Pulmonary artery endothelial cell (primary cell): ENCODE measurements around the gene FRMD8. TPM values are rescaled to one million over a fixed set of nuclear protein-coding genes. Genes with fewer than 3 reads are reported as not detected.
"Not testable (repeated sequence)": the region's sequence is repeated elsewhere in the genome, so short reads cannot be mapped to it uniquely, and the experiment has no call there.

Experiments
- DNase-seq: peaks from one replicate; pipeline ENCODE4 v3.0.0-alpha.2; 2011; ENCODE audit warnings: low read depth, low spot score
- total RNA-seq: library from RNA; depleted of rRNA; stranded (reverse); fragments of >200 nt; gene quantifications from 2 replicates; pipeline ENCODE4 v1.2.3, GENCODE V29; 2014

FRMD8 gene
- total RNA-seq, 1 donor from 2014 or later = 78.5 TPM

DNA sequence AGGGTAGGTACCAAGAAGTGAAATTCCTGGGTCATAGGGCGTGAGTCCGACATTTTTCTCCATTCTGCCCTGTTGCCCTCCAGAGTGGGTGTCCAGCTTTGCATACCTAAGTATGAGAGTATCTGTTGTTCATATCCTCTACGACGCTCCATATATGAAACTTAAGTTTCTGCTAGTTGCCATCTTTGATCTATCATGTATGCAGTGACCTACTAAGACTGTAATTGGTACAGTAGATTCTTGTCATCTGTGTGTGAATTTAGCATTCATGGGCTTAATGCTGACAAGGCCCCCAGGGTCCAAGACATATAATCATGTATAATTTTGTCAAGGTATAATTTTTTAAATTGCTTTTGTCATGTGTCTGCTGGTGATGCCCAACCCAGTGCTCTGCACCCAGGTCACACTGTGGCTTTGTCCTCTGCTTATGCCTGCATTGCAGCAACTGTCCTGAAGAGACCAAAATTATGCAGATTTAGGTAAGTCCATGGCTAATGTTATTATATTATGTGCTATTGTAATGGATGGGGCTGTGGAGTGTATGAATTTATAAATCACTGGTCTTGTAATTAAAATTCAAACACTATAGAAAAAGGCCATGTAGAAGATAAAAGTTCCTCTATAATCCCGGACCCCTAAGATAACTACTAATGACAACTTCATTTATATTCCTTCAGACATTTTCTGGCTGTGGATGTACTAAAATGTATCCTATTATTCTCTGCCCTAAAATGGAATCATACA, 48.4 kb downstream of the FRMD8 start:
- DNase-seq = no peak

DNA sequence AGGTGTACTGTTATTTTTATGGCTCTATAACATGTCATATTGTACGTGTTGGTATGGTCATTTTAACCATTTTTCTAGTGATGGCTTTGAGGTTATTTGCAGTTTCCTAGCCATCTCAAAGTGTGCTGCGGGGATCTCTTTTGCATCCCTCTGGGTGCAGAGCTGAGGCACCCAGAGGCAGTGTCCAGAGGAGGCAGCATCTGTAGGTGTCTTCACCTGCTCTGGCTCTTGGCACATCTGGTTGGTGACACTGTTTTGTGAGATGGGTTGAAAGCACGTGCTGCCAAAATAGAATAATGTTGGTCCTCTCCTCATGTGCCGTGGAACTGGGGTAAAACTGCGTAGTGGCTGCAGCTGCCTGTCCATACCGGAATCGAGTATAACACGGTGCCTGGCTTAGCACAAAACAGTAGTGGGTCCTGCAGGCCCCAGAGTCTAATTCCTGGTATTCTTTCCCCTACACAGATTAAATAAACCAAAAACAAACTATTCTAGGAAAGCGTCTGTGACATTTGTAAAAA, 49.0 kb downstream of the FRMD8 start:
- no peak for DNase-seq

GRCh38 chr11:65435981-65436411, 49.6 kb downstream of the FRMD8 start:
- no peak for DNase-seq

- DNase-seq = no peak
Observed at GRCh38 chr11:65436412-65437032, 50.1 kb downstream of the FRMD8 start.

GRCh38 chr11:65437436-65438227, 51.2 kb downstream of the FRMD8 start:
- no peak for DNase-seq

DNA sequence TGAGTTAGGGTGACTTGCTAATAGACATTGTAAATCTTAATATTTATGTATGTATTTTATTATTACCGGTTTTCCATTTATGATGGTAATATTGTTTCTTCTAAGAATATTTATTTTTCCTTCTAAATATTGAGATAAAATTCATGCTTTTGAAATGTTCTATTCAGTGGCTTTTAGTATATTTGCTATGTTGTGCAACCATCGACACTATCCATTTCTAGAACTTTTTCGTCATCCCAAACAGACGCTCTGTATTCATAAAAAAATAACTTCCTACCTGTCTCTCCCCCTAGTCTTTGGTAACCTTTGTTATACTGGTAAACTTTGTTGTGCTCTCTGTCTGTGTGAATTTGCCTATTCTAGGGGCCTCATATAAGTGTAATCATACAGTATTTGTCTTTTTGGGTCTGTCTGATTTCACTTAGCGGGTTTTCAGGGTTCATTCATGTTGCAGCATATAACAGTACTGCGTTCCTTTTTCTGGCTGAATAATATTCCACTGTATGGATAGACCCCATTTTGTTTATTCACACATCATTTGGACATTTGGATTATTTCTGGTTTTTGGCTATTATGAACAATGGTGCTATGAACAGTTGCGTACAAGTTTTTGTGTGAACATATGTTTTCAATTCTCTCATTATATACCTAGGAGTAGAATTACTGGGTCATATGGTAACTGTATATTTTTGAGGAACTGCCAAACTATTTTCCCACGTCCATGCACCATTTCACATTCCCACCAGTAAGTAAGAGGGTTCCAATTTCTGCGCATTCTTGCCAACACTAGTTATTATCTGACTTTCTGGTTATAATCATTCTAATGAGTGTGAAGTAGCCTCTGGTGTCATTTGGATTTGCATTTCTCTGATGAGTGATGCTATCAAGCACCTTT, 52.1 kb downstream of the FRMD8 start:
- DNase-seq = no peak

DNA sequence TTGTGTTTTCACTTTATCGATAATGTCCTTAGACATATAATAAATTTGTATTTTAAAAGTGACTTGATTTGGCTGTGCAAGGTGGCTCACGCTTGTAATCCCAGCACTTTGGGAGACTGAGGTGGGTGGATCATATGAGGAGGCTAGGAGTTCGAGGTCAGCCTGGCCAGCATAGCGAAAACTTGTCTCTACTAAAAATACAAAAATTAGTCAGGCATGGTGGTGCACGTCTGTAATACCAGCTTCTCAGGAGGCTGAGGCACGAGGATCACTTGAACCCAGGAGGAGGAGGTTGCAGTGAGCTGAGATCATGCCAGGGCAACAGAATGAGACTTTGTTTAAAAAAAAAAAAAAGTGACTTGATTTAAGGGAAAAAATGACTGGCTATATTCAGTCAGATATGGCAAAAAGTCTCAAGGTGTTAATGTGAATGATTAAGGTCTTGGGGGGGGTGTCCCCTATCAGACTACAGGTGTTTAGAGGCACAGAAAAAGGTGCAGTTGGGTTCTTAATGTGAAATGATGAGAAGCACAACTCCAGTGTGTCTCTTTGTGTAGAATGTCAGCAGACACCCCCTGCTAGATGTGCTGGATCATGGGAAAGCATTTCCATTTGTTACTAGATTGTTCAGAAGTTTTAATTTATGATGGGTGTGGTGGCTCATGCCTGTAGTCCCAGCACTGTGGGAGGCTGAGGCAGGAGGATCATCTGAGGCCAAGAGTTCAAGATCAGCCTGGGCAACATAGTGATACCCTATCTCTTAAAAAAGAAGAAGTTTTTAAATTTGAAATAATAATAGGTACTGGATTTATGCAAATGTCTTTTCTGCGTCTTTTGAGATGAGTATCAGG, 53.1 kb downstream of the FRMD8 start:
- no peak for DNase-seq

DNA sequence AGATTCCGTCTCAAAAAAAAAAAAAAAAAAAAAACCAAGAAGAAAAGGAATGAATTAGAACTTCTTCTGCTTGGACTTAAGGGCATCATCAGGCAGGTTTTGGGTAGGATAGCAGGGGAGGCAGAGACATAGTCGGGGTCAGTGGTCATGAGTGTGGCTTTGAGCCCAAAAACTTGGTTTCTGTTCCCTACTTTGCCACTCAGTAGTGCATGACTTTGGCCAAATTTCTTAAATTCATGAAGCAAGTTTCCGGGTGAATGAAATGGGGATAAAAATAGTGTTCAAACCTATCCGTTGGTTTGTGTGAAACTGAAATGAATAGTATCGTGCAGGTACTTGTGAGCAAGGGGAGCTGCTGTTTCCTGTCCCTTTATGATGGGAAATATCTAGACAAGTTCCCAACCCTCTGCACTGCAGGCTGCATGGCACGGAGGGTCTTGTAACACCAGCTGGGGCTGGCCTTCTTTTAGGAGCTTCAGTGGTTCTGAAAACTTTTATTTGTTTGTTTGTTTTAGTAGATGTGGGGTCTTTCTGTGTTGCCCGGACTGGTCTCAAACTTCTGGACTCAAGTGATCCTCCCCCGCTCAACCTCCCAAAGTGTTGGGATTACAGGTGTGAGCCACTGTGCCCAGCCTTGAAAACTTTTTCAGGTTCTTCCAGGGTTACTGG, 54.5 kb downstream of the FRMD8 start:
- DNase-seq = no peak

DNA sequence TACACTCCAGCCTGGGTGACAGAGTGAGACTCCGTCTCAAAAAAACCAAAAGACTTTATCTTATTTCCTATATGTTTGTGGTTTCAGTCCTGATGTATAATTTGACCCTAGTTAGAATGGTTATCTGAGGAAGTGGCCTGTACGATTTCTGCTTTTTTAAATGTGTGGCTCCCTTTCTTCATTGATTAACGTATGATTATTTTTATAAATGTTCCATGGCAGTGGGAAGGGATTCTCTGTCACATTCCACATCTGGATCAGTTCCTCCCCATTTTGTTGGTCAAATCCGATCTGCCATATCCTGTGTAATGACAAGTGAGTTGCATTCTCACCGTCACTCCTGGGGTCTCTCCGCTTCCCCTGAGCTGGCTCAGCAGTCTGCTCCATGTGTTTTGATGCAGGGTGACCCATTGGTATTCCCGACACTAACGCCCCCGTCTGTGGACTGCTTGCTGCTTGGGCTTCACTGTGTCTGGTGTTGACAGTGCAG, 56.5 kb downstream of the FRMD8 start:
- no peak for DNase-seq

GRCh38 chr11:65444314-65445051, 58.0 kb downstream of the FRMD8 start:
- DNase-seq = no peak

DNA sequence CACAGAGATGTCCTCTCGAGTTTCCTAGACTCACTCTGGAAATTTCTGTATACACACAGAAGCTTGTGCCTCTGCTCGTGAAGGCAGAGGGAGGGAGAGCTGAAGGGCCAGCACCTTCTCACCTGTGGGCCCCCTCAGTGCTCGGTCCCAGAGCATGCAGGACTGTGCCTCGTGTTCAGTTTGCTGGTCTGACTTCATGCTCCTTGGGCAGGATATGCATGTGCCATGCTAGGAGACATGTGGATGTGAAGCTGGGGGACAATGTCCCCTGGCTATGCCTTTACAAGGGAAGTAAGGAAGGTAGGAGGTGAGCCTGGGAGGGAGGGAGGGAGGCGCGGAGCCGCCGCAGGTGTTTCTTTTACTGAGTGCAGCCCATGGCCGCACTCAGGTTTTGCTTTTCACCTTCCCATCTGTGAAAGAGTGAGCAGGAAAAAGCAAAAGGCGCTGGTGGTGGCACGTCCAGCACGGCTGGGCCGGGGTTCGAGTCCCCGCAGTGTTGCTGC, 58.7 kb downstream of the FRMD8 start:
- no peak for DNase-seq

DNA sequence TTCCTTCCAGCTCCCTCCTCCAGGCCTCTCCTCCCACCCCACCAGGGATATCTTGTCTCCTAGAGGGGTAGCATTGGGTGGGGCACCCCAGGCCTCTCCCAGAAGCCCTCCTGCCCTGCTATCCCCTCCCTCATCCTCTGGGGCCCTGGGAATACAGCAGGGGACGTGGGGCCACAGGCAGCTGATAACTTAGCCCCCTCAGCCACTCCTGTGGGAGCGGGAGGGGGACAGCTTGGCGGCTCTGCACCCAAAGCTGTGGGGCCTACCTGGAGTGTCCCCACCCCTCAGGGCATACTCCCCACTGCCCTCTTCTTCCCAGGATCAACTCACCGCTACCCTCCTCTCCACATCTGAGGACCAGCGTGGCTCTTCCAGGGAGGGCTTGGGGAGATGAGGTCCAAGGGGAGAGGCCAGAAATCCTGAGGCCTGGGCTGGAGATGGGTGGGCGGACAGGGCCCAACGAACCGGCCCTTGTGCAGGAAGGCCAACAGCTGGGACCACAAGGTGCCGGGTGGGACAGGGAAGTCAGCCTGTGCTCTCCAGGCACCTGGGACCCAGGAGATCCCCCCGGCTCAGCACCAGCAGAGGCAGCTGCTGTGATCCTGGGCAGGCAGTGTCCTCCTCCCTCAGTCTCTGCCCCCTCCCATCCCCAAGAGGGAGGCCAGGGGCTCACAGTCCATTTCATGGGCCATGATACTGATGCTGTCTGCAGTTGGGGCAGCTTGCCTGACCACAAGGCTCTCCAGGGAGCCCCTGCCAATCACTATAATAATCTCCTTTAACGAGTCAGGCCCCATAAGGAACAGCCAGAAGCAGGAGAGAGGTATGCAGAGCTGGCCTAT, 59.4 kb downstream of the FRMD8 start:
- DNase-seq = no peak

DNA sequence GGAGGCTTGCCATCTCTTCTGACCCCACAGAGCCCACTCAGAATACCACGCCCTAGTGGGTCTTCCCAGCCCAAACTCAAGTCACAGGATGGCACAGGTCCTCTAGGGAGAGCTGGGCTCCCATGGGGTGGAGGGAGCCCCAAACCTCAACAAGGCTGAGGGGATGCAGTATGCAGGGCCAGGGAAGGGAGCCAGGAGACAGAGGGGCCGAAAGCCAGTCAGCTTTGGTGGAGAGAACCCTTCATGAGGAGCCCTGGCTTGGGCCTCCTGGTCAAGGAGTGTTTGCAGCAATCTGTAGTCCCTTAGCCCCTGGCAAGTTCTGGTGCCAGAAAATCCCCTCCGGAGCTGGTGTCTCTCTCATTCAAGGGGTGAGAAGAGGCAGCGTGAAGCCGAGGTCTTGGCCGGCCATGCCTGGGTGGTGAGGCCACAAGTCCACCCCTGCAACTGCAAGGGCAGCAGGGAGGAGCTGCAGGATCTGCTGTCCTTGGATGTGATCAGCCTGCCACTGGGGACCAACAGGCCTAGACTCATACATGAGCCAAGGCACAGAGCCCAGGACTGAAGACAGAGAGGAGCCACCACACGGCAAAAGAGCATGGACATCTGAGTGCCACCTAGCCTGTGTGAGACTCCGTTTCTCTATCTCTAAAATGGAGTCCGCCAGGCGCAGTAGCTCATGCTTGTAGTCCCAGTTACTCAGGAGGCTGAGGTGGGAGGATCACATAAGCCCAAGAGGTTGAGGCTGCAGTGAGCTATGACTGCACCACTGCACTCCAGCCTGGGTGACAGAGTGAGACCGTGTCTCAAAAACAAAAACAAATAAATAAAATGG, 60.2 kb downstream of the FRMD8 start:
- DNase-seq = no peak

GRCh38 chr11:65448074-65448417, 61.6 kb downstream of the FRMD8 start:
- DNase-seq = no peak

GRCh38 chr11:65448418-65449105, 62.1 kb downstream of the FRMD8 start:
- no peak for DNase-seq

DNA sequence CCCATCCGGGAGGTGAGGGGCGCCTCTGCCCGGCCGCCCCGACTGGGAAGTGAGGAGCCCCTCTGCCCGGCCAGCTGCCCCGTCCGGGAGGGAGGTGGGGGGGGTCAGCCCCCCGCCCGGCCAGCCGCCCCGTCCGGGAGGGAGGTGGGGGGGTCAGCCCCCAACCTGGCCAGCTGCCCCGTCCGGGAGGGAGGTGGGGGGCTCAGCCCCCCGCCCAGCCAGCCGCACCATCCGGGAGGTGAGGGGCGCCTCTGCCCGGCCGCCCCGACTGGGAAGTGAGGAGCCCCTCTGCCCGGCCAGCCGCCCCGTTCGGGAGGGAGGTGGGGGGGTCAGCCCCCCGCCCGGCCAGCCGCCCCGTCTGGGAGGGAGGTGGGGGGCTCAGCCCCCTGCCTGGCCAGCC, 64.9 kb downstream of the FRMD8 start:
- DNase-seq = not testable (repeated sequence)
